ENCODE data around the gene SWAP70.
"Not testable (repeated sequence)": the region's sequence is repeated elsewhere in the genome, so short reads cannot be mapped to it uniquely, and the experiment has no call there.

The SWAP70 gene

DNA sequence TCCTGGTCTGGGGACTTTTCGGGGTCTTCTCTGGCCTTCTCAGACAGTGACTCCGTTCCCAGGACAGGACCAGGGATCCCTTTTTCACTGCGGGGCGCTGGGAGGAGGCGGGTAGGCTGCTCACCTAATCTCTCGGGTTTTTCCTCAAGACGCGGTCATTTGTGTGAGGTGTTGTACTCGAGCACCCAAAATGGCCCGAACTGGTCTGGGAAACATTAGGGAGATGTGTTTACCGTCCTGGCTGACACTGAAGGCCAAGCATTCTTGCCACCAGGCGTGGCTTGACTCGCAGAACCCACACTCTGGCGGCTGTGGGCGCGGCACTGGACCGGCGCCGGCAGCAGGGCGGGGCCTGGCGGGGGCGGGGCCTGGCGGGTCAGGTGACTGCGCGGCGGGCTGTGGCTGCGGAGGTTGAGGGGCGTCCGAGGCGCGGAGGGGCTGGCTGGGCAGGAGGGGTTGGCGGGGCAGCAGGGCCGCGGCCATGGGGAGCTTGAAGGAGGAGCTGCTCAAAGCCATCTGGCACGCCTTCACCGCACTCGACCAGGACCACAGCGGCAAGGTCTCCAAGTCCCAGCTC, at the start of gene SWAP70:
SWAP70 (plus strand) TSS at position 379 of the 577 bp plus-strand sequence; CDS start at position 482, 103 bp downstream.
- DNase-seq: peak; percentile 4

DNA sequence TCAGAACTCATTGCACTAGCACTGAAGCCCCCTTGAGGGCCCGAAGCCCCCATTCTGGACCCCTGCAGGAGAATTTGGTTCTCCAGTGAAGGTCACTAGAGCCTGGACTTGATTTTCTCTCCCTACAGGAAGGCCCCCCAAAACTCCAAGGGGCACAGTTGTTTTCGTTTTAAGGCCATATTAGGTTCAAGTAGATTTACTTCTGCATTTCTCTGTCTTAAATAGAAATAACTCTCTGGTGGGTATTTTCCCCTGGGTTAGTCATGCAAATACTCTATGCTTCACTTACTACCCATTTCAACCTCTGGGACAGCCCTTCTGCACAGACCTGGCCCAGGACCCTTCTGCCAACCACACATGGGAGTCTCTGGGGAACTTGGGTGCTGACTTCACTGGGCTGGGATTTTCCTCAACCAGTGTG, 48.8 kb upstream of the SWAP70 start:
- DNase-seq: no peak

DNA sequence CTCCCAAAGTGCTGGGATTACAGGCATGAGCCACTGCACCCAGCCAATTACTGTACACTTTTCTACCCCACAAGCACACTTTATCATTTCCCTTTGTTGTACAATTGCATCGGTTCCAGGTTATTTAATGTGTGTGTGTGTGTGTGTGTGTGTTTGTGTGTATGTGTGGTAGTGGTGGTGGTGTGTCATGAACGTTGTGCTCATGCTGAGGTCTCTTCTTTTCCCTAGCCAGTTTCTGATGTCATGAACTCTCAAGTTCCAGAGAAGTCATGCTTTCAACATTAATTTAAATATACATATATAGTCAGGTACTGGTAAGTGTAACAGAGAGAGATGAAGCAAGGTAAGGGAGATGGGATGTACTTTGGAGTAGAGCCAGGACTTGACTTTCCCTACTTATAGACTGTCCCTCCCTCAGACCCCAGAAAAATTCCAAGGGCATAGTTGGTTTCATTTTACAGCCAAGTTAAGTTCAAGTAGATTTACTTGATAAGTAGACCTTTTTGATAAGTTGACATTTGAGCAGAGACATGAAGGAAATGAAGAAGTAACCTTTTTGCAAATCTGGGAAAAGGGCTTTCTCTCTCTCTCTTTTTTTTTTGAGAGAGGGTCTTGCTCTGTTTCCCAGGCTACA, 47.7 kb upstream of the SWAP70 start:
- no peak for DNase-seq

DNA sequence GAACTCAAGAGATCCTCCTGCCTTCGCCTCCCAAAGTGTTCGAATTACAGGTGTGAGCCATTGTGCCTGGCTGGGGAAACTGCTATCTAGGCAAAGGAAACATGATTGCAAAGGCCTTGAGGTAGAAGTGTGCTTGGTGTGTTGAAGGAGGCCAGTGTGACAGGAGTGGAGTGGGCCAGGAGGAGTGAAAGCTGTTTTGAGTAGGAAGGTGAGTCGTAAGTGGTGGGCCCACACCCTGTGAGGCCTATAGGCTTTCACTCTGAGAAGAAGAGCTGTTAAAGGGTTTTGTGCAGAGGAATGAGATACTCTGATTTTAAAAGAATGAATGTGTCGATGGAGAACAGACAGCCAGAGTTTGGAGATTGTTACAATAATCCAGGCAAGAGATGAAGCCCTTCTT, 47.0 kb upstream of the SWAP70 start:
- DNase-seq: no peak

DNA sequence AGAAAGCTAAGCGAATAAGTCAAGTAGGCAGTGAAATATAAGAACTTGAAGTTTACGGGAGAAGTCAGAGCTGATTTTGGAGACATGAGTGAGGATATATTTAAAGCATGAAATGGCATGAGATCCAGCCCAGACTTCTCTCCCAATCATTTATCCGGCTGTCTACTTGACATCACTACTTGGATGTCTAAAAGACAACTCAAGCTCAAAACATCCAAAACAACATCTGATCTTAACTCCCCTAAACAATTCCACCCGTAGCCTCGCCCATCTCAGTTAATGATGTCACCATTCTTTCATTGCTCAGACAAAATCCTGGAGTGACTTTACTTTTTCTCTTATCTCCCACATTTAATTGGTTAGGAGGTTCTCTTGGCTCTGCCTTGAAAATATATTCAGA, 45.9 kb upstream of the SWAP70 start:
- no peak for DNase-seq

DNA sequence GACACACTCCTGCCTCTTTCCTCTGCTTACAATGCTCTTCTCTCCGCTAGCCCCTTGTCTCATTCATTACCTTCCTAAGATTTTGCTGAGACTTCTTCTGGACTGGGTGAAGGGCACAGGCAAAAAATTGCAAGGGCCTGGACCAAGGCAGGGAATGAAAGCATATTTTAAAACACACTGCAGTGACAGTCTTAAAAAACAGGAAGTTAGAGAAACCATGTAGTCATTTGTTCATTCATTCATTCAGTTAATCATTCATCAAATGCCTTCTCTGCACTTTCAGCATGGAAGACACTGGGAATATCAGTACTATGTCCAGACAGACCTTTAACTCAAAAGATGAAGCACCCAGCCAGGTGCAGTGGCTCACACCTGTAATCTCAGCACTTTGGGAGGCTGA, 44.9 kb upstream of the SWAP70 start:
- DNase-seq: no peak

DNA sequence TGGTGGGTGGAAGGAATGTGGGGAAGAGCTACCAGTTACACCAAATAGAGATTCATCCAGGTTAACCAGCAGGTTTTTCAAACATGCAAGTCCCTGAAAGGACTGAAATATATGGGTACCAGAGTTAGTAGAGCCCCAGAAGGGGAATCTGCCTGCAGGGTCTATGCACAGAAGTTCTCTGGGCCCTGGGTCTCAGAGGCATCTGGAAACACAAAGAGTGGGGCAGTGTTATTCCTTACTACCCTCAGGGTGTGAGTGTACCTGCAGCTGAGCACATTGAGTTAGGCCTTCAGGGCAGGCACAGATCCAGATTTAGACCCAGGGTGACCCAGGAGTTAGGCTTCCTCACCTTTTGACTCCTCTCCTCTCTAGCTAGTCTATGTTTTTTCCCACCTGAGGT, 43.9 kb upstream of the SWAP70 start:
- DNase-seq: no peak

DNA sequence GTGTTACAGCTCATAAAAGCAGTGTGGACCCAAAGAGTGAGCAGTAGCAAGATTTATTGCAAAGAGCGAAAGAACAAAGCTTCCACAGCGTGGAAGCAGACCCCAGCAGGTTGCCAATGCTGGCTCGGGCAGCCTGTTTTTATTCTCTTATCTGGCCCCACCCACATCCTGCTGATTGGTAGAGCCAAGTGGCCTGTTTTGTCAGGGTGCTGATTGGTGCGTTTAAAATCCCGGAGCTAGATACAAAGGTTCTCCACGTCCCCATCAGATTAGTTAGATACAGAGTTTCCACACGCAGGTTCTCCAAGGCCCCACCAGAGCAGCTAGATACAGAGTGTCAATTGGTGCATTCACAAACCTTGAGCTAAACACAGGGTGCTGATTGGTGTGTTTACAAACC, 41.5 kb upstream of the SWAP70 start:
- DNase-seq: not testable (repeated sequence)

DNA sequence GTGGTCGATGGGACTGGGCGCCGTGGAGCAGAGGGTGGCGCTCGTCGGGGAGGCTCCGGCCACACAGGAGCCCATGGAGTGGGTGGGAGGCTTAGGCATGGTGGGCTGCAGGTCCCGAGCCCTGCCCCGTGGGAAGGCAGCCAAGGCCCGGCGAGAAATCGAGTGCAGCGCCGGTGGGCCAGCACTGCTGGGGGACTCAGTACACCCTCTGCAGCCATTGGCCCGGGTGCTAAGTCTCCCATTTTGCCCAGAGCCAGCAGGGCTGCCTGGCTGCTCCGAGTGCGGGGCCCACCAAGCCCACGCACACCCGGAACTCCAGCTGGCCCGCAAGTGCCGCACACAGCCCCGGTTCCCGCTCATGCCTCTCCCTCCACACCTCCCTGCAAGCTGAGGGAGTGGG, 40.8 kb upstream of the SWAP70 start:
- not testable (repeated sequence) for DNase-seq

DNA sequence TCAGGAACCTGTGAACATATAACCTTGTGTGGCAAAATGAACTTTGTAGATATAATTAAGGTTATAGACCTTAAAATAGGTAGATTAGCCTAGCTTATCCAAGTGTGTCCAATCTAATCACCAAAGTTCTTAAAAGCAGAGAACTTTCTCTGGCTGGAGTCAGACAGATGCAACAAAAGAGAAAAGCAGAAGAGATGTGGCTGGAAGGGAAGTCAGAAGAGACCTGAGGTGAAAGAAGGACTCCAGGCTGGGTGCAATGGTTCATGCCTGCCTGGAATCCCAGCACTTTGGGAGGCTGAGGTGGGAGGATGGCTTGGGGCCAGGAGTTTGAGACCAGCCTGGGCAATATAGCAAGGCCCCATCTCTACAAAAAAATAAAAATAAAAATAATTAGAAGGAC, 39.4 kb upstream of the SWAP70 start:
- no peak for DNase-seq

DNA sequence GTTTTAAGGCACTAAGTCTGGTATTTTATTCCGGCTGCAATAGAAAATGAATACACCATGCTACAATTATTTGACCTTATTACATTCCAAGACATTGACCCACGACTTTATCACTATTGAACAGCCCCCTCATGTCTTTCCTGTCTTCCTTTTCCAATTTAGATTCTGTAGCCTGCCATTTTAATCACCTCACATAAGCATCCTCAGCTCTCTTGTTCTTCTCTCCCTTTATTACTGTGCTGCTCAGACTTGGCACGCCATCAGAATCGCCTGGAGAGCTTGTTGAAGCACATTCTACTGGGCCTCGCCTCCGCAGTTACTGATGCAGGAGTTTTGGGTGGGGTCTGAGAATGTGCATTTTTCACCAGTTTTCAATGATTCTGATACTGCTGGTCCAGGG, 38.7 kb upstream of the SWAP70 start:
- DNase-seq: no peak

DNA sequence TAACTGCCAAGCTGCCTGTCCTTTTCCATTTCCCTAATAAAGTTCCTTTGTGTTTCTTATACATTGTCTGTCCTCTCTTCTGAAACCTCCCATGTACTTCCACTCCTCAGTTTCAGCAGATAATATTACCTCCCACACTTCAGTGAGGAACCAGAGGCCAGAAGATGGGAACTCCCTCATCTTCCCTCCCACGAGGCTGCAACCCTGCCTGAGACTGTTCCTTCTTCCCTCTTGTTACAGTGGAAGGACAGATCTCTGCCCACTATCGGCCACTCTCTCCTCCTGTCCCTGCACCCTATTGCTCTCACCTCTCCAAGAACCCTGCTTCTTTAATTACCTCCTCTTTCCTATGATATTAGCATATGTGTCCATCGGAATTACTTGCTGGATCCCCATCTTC, 38.1 kb upstream of the SWAP70 start:
- DNase-seq: no peak

DNA sequence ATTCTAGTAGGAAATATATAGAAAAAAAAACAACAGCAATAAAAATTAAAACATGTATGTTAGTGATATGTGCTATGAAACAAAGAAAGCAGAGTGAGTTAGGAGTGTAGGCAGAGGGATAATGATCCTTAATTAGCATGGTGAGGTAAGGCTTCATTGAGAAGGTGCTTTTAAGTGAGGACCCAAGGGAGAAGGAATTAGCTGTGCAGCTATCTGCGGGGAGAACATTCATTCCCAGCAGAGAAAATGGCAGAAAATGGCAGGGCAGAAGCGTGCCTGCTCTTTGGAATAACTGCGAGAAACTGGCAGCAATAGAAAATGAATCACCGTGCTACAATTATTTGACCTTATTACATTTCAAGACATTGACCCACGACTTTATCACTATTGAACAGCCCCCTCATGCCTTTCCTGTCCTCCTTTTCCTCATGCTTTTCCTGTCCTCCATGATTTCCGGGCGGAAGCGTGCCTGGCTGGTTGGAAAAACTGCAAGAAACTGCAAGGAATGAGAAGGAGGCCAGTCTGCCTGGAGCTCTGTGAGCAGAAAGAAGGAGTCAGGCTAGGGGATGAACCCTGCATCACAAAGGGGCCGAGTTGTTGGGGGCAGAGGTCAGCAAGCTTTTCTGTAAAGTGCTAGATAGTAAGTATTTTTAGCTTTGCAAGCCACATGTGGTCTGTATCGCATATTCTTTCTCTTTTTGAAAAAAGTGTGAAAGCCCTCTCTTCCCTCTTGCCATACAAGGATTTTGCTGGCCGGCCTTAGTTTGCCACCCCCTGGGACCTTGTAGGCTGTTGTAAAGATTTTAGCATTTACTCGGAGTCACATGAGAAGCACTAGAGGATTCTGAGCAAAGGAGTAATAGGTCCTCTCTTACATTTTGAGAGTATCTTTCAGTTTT, 37.1 kb upstream of the SWAP70 start:
- no peak for DNase-seq

DNA sequence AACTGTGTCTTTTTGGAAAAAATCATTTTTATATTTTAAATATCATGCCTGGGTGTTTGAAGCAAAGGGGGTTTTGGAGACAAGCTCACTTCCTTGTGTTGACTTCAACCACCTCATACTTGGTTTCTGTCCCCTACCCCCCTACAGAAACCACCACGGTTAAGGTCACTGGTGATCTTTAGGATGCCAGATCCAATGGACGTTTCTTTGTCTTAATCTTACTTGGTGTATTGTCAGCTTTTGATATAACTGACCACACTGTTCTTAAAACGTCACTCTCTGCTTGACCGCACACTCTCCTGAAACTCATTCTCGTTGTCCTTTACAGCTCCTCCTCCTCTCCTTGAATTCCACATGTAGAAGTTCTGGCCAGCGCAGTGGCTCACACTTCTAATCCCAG, 34.8 kb upstream of the SWAP70 start:
- DNase-seq: no peak

DNA sequence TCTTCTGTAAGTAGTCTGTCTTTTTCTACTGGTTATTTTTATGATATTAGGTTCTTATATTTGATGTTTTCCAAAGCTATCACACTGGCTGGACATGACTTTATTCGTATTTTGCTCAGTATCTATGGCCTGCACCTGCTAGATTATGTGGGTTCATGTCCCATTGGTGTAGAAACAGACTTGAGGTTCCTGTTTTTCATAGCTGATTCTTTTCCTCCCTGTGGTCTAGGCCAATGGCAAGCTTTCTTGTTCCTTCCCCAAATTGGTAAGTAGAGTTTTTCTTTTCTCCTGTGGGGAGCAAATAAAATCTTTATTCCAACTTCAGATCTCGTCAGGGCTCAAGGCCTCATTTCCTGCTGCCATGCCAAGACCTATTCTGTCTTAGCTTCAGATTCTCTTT, 30.2 kb upstream of the SWAP70 start:
- DNase-seq: no peak

DNA sequence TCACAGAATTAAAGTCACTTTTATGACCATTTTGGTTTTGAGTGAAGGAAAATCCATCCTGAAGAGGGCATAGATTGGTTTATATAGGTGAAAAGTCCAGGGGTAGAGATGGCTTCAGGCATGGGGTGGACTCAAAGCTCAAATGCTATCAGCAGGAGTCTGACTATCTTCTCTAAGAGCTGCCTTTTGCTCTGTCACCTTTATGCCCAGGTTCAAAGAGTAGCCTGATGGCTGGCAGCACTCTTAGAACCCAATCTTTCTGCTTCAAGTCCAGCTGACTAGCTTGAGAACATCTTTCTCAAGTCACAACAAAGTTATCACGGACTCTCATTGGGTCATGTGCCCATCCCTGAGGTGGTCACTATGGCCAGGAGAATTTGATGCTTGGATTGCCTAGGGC, 27.2 kb upstream of the SWAP70 start:
- DNase-seq: no peak

DNA sequence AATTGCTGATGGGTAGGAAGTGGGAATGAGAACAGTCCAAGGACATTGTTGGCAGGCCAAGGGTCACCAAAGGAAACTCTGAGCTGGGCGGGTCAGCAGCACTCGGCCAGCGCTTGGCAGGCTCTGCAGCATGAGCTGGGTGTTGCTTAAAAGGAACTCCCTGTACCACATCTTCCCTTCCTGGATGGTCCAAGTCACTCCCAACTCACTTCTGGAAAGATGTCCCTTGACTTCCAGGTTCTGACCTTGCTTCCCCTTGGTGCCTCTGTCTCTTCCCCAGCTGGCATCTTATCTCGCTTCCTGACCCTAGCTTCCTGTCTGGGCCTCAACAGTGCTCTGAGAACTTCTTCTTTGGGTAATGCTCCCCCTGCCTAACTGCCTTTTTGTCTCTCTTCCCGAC, 24.8 kb upstream of the SWAP70 start:
- no peak for DNase-seq

DNA sequence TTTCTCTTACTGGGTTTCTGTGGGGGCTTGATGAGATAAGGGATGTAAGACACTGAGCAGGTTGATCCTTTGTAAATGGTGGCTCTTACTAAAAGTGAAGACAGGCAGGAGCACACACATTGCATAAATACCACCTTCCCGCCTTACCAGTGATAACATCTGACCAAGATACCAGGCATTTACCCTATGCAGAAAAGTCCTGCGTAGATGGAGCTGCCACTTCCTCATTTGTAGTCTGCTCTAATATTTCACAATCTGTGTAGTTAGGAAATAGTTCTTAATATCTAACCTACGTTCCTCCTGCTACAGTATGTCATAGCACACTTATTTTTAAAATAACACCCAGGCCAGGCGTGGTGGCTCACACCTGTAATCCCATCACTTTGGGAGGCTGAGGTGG, 23.9 kb upstream of the SWAP70 start:
- DNase-seq: no peak

DNA sequence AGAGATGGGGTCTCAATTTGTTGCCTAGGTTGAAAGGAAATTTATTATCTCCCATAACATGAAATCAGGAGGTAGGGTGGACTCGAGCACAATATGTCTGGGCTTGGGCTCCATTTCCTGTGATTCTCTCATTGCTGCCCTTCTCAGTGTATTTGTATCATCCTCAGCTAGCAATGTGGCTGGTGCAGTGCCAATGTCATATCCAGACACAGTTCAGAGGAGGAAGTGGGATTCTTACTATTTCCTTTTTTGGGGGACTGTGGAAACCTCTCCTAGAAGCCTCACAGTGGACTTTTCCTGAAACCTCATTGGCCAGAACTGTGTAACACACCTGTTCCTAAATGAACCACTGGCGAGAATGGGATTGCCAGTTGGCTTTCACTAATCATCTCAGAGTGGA, 21.0 kb upstream of the SWAP70 start:
- no peak for DNase-seq

DNA sequence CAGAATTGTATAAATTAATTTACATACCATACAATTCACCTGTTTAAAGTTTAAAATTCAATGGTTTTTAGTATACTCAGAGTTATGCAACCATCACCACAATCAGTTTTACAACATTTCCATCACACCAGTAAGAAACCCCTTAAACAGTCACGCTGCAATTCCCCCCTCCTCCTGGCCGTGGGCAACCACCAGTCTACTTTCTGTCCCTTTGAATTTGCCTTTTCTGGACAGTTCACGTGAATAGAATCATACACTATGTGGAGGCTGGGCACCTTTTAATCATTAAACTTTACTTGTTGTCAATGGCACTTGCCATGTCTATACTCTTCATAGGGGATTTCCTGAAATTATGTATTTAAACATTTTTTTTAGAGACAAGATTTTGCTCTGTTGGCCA, 20.1 kb upstream of the SWAP70 start:
- DNase-seq: no peak

DNA sequence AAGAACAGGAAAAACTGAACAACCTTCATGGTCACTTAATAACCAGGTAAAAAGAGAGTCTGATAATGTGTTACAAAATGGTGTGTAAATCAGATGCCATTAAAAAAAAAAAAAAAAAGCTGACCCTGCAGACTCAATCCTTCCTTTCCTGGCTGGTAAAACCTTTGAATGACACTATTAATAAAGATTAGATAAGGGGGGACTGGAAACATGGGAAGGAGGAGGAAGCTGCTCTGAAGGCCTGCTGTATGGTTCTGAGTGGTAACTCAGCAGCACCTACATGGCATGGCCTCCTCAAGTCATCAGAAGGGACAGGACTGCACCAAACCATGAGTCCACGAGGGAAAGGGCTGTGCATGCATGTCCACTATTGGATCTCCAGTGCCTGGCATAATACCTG, 18.0 kb upstream of the SWAP70 start:
- no peak for DNase-seq

DNA sequence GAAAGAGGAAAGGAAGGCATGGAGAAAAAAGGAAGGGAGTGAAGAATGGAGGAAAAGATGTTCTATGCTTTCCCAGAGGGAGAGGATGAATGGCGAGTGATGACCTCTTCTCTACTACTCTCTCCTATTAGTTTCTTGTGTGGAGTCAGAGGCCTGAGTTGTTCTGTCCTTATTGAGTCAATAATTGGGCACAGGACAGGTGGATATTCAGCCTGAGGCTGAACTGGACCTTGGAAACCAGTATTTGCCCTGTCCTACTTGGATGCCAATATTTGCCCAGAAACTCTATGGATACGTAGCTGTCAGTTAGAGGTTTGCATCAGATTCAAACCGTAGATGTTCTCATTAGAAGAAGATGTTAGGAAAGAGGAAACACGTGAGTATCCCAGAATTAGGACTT, 17.6 kb upstream of the SWAP70 start:
- no peak for DNase-seq

DNA sequence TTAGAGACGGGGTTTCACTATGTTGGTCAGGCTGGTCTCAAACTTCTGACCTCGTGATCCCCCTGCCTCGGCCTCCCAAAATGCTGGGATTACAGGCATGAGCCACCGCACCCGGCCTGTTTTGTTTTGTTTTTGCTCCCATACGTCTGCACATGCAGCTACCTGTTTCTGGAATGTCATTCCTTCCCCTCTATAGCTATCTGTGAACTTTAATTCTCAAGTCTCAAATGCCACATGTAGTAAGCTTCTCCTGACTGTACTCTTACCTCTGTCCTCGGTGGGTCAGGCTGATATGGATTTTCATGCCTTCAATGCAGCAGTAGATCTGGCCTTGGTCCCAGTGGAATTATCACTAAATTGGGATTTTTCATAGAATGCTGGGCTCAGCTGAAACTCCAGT, 12.4 kb upstream of the SWAP70 start:
- DNase-seq: no peak

All from NCI-H510A (cell line).